NCI-H345 treated with DMSO at 0.1 percent for 48 hours (cell line): ENCODE data around the gene PRDM4.
"Not testable (repeated sequence)": the region's sequence is repeated elsewhere in the genome, so short reads cannot be mapped to it uniquely, and the experiment has no call there.

Source experiments
- DNase-seq: peaks from one replicate; lab custom pipeline; 2025; ENCODE audit not compliant: unreplicated experiment; lab: John Stamatoyannopoulos, UW

PRDM4 gene

DNA sequence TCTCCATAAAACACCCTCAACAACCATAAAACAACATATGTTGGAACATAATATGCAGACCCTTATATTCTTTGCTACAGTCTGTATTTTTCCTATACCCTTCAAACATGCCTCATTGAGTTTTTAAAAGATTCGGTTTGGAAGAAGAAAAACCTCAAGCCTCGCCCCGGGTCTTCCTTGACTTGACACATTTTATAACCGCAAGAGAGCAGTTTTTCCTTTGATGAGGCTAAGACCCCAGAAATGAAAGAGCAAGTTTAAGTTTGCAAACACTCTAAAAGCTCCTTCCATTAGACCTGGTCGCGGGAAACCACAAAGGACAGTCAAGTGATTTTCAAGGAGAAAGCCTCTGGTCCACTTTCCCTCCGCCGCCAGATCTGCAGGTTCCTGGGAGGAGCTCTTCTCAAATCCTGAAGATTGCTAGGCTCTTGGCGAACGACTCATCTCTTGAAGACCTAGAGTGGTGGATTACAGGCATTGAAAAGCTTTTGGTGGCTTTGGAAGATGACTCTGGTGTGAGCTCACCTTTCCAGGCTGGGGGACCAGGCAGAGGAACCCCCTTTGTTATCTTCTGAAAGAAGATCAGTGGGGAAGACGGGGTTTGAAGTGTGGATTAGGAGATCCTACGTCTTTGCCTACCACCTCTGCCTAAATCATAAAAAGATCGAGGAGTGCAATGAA lies 13.6 kb upstream of the PRDM4 start, which contains the start of gene ASCL4:
Gene ASCL4, plus strand, starts transcription at position 356 of the 681 bp plus-strand sequence. CDS start 515 bp downstream, outside the sequence.
- no peak for DNase-seq

DNA sequence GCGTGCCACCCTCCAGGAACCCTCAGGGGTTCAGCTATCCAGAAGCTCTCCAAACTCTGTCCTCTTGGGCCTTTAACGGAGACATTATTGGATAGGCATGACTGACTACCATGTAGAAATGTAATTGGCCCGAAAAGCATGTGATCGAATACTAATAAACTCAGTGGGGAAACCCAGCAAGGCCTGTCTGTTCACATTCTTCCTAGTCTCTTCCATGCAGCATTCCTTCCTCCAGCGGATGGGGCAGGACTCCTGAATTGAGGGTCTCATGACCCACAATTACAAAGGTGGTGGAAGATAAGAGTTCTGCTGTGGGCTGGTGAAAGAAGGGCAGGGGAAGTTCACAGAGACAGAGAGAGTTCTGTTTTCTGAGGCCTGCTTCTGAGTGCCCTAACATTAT lies 6.5 kb upstream of the PRDM4 start:
- DNase-seq = no peak

DNA sequence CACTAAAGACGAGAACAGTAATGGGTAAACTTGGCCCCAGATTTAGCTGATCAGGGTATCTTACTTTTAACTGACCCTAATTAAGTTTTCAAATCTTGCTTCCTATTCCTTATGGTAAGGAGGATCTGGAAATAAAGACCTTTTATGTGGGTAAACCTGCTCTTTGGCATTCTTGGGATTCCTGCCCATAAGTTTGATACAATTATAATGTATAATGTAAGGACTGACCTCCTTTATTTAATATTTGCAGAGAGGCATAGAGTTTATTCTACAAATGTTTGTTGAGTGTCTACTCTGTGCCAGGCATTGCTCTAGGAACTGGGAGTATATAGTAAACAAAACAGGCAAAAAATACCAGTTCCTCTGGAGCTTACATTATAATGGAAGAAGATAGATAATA lies 4.4 kb upstream of the PRDM4 start:
- no peak for DNase-seq

DNA sequence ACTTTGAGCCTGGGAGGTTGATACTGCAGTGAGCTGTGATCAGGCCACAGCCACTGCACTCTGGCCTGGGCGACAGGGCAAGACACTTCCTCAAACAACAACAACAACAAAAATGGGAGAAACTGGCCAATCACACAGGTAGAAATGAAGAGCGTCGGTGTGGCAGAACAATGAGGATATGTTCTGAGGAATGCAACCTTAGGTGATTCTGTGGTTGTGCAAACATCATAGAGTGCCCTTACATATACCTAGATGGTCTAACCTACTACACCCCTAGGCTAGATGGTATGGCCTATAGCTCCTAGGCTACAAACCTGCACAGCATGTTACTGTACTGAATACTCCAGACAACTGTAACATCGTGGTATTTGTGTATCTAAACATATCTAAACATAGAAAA lies 3.7 kb upstream of the PRDM4 start:
- no peak for DNase-seq

DNA sequence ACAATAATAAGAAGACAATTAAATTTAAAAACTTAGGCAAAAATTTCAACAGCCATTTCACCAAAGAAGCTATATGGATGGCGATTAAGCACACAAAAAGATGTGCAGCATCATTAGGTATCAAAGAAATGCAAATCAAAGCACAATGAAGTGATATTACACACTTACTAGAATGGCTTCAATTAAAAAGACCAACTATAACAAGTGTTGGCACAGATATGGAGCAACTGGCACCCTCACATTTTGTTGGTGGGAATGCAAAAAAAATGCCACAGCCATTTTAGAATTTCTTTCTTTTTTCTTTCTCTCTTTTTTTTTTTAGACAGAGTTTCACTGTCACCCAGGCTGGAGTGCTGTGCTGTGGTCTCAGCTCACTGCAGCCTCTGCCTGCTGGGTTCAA lies 1.9 kb upstream of the PRDM4 start:
- DNase-seq = no peak

DNA sequence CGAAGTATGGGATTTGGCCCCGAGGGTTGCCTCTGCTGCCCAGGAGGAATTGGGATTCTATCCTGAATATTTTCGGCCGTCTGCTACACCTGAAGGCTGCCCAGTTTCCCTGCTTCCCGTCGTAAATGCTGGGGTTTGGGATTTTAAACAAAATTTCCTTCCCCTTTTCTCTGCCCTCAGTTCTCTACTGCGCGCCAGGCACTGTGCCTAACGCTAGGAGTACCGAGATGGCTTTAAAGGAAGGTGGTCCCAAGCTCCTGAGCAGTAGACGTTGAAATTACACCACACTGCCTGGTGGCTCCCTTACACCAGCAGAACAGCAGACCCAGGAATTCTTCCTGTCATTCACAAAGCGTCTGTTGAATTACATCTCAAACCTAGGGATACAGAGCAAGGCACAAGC lies 566 bp upstream of the PRDM4 start:
- no peak for DNase-seq

DNA sequence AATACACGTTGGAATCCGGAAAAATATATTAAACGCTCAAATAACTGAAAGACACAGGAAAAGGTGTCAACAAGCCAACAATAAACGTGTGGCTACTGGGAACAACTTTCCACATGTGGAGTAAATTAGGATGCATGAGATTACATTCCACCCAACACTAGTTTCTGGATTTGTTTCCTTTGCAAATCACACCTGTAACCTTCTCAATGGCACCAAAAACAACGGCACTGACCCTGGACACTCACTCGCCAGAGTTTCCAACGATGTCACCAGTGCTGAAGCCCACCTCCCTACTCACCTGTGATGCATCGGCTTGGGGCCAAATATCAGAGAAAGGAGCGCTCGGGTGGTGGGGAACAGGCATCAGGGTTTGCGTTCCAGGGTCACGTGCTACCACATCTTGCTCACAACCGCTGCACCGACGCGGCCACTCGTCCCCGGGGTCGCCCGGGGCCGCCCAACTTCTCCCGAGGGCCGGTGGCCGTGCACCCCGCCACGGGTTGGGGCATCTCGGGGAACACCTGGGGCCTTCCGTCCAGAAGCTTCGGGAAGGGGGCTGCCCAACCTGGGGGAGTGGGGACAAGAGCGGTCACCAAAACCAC lies 629 bp downstream of the PRDM4 start:
- DNase-seq = no peak

DNA sequence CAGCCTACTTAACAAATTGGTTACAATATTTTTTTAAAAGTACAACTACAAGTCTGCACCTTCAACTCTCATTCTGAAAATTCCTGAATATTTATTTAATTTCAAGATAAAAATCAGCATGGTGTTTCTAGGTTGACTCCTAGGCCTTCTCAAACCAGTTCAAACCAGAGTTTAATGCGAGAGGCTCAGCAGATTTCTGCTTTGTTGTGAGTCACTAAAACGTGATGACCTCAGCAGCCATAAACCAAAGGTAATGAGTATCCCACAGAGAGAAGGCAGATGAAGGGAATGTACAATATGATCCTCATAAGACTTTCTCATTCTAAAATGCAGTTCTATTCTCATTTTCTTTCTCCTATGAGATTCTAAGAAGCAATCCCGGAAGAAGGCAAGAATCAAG lies 1.5 kb downstream of the PRDM4 start:
- no peak for DNase-seq

DNA sequence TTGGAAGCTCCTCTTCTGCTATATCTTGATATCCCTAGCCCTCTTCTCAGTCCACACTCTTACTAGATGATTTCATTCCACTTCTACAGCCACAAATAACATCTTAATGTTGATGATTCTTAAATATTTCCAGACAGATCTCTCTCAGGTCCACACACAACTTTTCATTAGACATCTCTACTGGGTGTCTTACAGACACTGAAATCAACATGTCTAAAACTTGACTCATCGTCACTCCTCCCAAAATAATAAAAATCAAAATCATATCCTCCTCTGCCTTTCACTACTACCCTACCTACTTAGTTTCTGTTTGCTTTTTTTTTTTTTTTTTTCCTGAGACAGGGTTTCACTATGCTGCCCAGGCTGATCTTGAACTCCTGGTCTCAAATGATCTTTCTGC lies 11.9 kb downstream of the PRDM4 start:
- no peak for DNase-seq

DNA sequence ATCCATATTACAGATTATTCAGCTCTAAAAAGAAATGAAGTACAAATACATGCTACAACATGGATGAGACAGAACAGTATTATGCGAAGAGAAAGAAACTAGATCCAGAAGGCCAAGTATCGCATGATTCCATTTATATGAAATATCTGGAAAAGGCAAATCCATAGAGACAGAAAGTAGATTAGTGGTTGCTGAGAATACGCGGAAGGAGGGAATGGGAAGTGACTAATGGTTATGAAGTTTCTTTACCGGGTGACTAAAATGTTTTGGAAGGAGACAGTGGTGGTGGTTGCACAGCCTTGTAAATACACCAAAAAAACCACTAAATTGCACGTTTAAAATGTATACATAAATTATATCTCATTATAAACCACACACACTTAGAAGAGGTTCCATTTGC lies 12.5 kb downstream of the PRDM4 start:
- DNase-seq = no peak

DNA sequence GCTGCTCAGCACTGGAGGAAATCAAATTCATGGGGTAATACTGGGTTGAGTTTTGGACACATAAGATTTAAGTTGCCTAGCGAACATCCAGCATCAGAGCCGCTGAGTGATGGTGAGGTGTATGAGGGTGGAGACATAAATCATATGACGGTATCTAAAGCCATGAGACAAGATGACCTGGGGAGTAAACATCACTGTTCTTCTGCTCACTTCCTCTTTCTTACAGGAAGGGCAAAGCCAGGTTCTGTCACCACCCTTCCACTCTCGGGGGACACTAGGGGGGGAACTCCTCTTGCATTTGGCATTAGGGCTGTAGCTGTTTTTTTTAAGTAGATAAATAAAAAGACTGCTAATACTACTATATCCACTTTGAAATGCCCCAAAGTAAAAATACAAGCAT lies 24.0 kb downstream of the PRDM4 start:
- no peak for DNase-seq

DNA sequence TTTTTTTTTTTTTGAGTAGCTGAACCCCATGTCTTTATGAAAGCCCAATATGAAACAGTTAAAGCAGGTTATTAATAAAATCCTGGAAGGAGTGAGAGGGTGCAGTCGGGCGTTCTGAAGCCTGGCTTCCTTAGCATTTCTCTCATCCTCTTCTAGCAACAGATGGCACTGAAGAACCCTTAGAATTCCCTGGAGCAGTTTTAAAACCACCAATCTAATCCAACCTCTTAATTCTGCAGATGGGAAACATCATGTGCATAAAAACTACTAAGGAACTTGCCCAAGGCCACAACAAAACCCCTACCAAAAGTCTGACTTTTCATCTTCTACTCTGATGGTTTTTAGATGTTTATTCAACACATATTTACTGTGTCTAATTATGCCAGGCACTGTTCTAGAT lies 25.2 kb downstream of the PRDM4 start:
- no peak for DNase-seq

DNA sequence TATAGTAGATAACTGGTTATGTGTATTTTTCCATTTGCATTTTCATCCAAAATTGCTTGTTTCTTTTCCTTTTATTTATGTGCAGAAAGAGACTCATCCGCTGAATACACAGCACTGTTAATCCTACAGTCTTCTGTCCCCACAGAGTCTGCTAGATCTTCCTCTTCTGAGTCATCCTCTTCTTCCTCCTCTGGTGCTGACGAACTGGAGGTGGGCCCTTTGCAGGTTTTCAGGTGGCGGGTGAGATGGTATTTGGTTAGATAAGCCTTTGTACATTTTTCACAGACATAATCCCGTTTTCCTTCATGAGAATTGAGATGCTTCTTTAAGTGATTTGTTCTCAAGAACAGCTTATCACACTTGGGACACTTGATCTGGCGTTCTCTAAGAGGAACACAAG lies 26.8 kb downstream of the PRDM4 start:
- DNase-seq = no peak

DNA sequence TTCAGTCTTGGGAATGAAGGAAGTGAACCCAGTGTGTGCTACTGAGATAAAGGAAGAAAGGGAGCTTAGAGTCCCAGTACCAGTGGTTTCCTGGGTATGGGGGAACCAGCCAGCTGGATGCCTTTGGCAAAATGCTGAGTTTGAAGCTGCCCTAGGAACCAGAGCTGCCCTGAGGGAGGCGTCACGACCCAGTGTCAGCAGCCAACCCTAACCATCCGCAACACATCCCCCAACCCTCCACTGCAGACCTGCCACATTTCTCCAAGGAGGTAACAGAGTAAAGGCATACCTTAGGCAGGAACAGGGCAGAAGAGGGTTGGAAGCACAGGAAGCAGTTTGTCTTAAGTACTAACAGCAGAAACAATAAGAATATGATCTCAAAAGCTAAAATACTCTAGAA lies 28.6 kb downstream of the PRDM4 start:
- no peak for DNase-seq

DNA sequence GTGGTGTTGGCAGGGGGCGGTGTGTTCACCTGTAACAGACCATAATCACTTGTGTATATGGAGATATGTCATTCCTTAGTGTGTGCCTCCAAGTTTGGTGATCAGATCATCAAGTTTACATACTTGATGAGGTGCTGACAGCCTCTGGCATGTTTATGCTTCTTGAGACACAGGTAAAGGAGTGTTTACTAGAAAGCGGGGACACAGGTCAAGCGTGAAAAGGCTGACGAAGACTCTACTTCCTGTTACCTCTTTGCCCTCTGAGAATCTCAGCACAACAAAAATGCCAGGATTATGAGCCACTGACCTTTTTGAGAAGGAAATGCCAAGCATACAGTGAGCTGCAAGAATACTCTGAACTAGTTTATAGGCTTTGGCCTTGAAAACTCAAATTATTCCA lies 29.6 kb downstream of the PRDM4 start:
- no peak for DNase-seq

DNA sequence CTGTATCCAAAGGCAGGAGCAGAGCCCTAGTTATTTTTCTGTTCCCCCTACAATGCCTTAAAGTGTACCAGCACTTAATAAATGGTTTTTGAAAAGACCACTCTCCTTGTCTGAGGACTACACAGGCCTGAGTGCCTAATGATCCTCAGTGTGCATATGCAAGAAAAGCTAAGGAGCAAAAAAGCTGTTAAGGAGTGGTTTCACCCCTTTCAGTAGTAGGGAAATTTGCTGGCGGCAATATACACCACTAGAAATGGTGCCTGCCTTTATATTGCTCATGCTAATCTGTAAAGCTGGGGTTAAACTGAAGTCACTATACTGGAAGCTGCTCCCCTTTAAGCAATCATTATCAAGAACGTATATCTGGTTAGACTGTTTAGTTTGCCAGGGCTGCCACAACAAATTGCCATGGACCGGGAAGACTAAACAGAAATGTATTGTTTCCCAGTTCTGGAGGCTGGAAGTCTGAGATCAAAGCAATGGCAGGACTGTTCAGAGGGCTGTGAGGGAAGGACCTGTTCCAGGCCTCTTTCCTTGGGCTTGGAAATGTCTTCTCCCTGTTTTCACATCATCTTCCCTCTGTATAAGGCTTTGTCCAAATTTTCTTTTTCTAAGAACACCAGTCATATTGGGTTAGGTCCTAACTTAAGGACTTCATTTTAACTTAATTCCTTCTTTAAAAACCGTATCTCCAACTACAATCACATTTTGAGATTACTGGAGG lies 30.2 kb downstream of the PRDM4 start:
- no peak for DNase-seq

DNA sequence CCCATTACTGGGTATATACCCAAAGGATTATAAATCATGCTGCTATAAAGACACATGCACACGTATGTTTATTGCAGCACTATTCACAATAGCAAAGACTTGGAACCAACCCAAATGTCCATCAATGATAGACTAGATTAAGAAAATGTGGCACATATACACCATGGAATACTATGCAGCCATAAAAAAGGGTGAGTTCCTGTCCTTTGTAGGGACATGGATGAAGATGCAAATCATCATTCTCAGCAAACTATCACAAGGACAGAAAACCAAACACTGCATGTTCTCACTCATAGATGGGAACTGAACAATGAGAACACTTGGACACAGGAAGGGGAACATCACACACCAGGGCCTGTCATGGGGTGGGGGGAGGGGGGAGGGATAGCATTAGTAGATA lies 33.2 kb downstream of the PRDM4 start:
- DNase-seq = not testable (repeated sequence)

DNA sequence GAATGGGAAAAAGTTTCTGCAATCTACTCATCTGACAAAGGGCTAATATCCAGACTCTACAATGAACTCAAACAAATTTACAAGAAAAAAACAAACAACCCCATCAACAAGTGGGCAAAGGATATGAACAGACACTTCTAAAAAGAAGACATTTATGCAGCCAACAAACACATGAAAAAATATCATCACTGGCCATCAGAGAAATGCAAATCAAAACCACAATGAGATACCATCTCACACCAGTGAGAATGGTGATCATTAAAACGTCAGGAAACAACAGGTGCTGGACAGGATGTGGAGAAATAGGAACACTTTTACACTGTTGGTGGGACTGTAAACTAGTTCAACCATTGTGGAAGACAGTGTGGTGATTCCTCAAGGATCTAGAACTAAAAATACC lies 33.6 kb downstream of the PRDM4 start:
- not testable (repeated sequence) for DNase-seq

DNA sequence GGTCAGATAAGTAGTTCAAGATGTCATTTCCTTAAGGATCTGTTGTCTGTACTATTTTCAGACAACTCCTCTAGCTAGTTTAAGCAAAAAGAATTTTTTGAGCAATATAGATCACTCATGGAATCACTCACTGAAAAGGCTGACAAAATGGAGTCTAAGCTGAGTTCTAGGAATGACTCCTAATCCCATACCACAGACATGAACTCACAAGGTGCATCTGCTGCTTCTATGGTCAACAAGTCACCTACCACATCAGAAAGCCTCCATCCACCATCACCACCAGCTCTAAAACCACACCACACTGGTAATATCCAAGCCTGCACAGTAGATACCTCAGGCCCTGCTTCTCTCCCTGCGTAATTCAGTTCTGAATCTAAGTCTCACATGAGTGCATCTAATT lies 42.3 kb downstream of the PRDM4 start:
- DNase-seq = no peak

DNA sequence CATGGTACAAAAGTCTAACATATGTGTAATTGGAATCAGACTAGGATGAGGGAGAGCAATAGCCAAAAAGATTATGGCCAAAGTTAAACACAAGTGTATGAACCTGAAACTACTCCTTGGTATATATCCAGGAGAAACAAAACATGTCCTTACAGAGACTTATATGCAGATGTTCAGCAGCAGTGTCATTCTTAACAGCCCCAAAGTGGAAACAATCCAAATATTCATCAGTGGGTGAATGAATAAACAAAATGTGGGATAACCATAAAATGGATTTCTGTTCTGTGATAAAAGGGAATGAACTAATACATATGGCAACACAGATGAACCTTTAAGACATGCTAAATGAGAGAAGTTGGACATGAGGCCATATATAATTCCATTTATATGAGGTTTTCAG lies 45.2 kb downstream of the PRDM4 start:
- DNase-seq = no peak

DNA sequence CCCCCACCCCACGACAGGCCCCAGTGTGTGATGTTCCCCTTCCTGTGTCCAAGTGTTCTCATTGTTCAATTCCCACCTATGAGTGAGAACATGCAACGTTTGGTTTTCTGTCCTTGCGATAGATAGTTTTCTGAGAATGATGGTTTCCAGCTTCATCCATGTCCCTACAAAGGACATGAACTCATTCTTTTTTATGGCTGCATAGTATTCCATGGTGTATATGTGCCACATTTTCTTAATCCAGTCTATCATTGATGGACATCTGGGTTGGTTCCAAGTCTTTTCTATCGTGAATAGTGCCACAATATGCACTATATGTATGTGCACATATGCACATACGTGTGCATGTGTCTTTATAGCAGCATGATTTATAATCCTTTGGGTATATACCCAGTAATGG lies 55.4 kb downstream of the PRDM4 start:
- DNase-seq = not testable (repeated sequence)

DNA sequence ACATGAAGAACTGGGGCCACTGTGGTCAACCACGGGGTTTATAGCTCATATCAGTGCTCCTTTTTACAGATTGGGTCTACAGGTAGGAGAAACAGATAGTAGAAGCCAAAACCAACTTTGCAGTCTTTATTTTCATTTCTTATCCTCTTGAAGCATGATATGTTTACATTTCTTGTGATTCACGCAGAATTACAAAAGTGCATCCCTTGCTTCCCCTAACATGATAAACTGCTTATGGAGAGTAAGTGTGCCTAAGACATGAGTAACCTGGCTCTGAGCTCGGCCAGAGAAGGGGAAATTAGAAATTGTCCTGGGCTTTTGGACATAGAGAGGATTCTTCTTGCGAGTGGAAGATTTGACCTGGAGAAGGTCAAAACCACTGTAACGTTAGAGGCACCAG lies 56.9 kb downstream of the PRDM4 start:
- no peak for DNase-seq
